SK-N-SH treated with all-trans-retinoic acid at 6 μM for 48 hours (cell line): ENCODE data around the gene CARD10.

ENCODE experiments used
- BACH2 ChIP-seq: fragments of 250-450 bp; sonication (Bioruptor Pico); IDR thresholded peaks from 2 replicates; pipeline ENCODE4 v1.9.0; 2021; ENCODE audit warnings: mild to moderate bottlenecking, borderline replicate concordance
- CREB5 ChIP-seq: fragments of 250-450 bp; sonication (Bioruptor Pico); IDR thresholded peaks from 2 replicates; pipeline ENCODE4 v1.5.1; 2020; ENCODE audit warnings: low read depth, mild to moderate bottlenecking, moderate library complexity
- PATZ1 ChIP-seq: fragments of 250-450 bp; sonication (Bioruptor Pico); IDR thresholded peaks from 2 replicates; pipeline ENCODE4 v1.8.0; 2020; ENCODE audit warnings: mild to moderate bottlenecking, moderate library complexity, borderline replicate concordance
- TCF4 ChIP-seq: fragments of 250-450 bp; sonication (Bioruptor Pico); IDR thresholded peaks from 2 replicates; pipeline ENCODE4 v1.8.0; 2021; ENCODE audit warnings: mild to moderate bottlenecking, moderate library complexity, borderline replicate concordance
- TOX ChIP-seq: fragments of 250-450 bp; sonication (Bioruptor Pico); IDR thresholded peaks from 2 replicates; pipeline ENCODE4 v1.8.0; 2021; ENCODE audit warnings: mild to moderate bottlenecking, moderate library complexity, borderline replicate concordance
- TSHZ2 ChIP-seq: fragments of 250-450 bp; sonication (Bioruptor Pico); IDR thresholded peaks from 2 replicates; pipeline ENCODE4 v1.5.0; 2020; ENCODE audit warnings: mild to moderate bottlenecking, moderate library complexity
- ZFP30 ChIP-seq: fragments of 450-650 bp; formaldehyde crosslinking; IDR thresholded peaks from 2 replicates; pipeline ENCODE4 v1.5.0; 2022; ENCODE audit warnings: mild to moderate bottlenecking, moderate library complexity

GRCh38 chr22:37561212-37562048, 42.2 kb upstream of the CARD10 start:
- no peak for TF ChIP-seq ZFP30 (CRISPR knock-in tag)
- TF ChIP-seq CREB5 (CRISPR knock-in tag): no peak
- TF ChIP-seq PATZ1 (CRISPR knock-in tag): peak; percentile 36; the same call in 1 of the 2 replicates
- no peak for TF ChIP-seq TOX (CRISPR knock-in tag)
- TF ChIP-seq TSHZ2 (CRISPR knock-in tag): no peak
- TF ChIP-seq BACH2: no peak
- no peak for TF ChIP-seq TCF4 (CRISPR knock-in tag)
